HepG2 (cell line): ENCODE results near the gene UBE2G2. TPM values are rescaled to one million over a fixed set of nuclear protein-coding genes. Genes with fewer than 3 reads are reported as not detected.

Experiments
- ATAC-seq: fragments of 200-7000 bp; cut with Tn5 transposase; 3 replicates; pipeline ENCODE4 v1.9.1; 2020; ENCODE audit warnings: mild to moderate bottlenecking, moderate library complexity
- Bru-seq: library from RNA; stranded (reverse); fragments of 400-500 nt; gene quantifications from one replicate; lab custom pipeline; 2021; lab: Mats Ljungman, UMichigan
- BruChase-seq, 2 experiments: library from RNA; stranded (reverse); fragments of 400-500 nt; gene quantifications; one replicate each; lab custom pipeline; 2021; lab: Mats Ljungman, UMichigan
- BruUV-seq: library from RNA; stranded (reverse); fragments of 400-500 nt; replicated peaks from 2 replicates; lab custom pipeline; 2021; lab: Mats Ljungman, UMichigan
- CTCF ChIA-PET: fragments of 300-600 bp; formaldehyde crosslinking; extraction: SDS; loops from one replicate; lab custom pipeline; 2021; ENCODE audit warnings: low total read pairs, inconsistent platforms, low intra/inter-chr PET ratio; lab: Yijun Ruan, JAX
- POLR2A ChIA-PET: fragments of 350-600 bp; sonication (Branson Sonifier 250); formaldehyde crosslinking; loops from one replicate; lab custom pipeline; 2020; ENCODE audit warnings: antibody characterized with exemption, inconsistent platforms; lab: Yijun Ruan, JAX
- DNase-seq: peaks from one replicate; pipeline ENCODE4 v3.0.0-alpha.2; 2015; ENCODE audit warnings: low spot score
- FAIRE-seq: peaks from 3 replicates; lab custom pipeline; 2011; peaks lifted over from hg19 to GRCh38; lab: Jason Lieb, UNC
- H2AFZ ChIP-seq: one replicate; pipeline ENCODE4 v1.6.1; 2011; ENCODE audit warnings: low read length, inconsistent platforms
- H3K27ac ChIP-seq: fragments of 300-600 bp; 3 replicates; pipeline ENCODE4 v1.8.0; 2011; ENCODE audit warnings: mixed run types, mild to moderate bottlenecking, mixed read lengths, low read length, inconsistent platforms; ENCODE audit not compliant: insufficient read depth; ENCODE audit errors: extremely low read length
- H3K27me3 ChIP-seq, 2 experiments: fragments of 200-600 bp in 1 of 2; 2 replicates in 1 of 2; 3 replicates in 1 of 2; pipeline versions ENCODE4 v1.6.0 to v1.8.0; 2011; ENCODE audit warnings: low read length in 2 of 2, mild to moderate bottlenecking in 2 of 2, moderate library complexity in 2 of 2, inconsistent platforms in 1 of 2; ENCODE audit not compliant: insufficient read depth in 2 of 2, control insufficient read depth in 1 of 2
- H3K36me3 ChIP-seq, 2 experiments: fragments of 200-600 bp in 1 of 2; replicated peaks in 1 of 2; 2 replicates in 1 of 2; 3 replicates in 1 of 2; pipeline versions ENCODE4 v1.5.1 to v1.8.0; 2011; ENCODE audit warnings: low read length in 2 of 2, inconsistent platforms in 1 of 2; ENCODE audit not compliant: insufficient read depth in 2 of 2, control insufficient read depth in 1 of 2
- H3K4me1 ChIP-seq: 2 replicates; pipeline ENCODE4 v1.5.1; 2012; ENCODE audit warnings: low read length, inconsistent platforms; ENCODE audit not compliant: insufficient read depth
- H3K4me2 ChIP-seq: 2 replicates; pipeline ENCODE4 v1.6.0; 2011; ENCODE audit warnings: low read depth, low read length, inconsistent platforms
- H3K4me3 ChIP-seq, 3 experiments: fragments of 200-600 bp in 1 of 3; sonication (generic), shearing (Covaris generic) in 1 of 3; replicated peaks in 1 of 3; 2 replicates each; pipeline ENCODE4 v1.5.1; 2011 to 2016; ENCODE audit warnings: low read length in 3 of 3, inconsistent platforms in 2 of 3, low read depth in 2 of 3, mild to moderate bottlenecking in 2 of 3, control low read depth in 1 of 3, mixed read lengths in 1 of 3; ENCODE audit not compliant: insufficient read depth in 1 of 3
- H3K79me2 ChIP-seq: one replicate; pipeline ENCODE4 v1.6.1; 2011; ENCODE audit warnings: low read length, inconsistent platforms; ENCODE audit not compliant: insufficient read depth
- H3K9ac ChIP-seq: 2 replicates; pipeline ENCODE4 v1.6.0; 2011; ENCODE audit warnings: mild to moderate bottlenecking, low read depth, low read length, inconsistent platforms; ENCODE audit not compliant: insufficient read depth
- H3K9me3 ChIP-seq: 2 replicates; pipeline ENCODE4 v1.5.1; 2012; ENCODE audit warnings: mild to moderate bottlenecking, low read length
- H4K20me1 ChIP-seq: 2 replicates; pipeline ENCODE4 v1.6.0; 2011; ENCODE audit warnings: inconsistent platforms, mild to moderate bottlenecking, low read length, moderate library complexity; ENCODE audit not compliant: insufficient read depth
- DRAP1 ChIP-seq: IDR thresholded peaks from 2 replicates; pipeline ENCODE4 v1.6.1; 2016; ENCODE audit warnings: missing genetic modification reagents, missing compliant biosample characterization
- NCOA2 ChIP-seq: sonication (generic); formaldehyde crosslinking; IDR thresholded peaks from 2 replicates; pipeline ENCODE4 v1.8.0; 2022; ENCODE audit warnings: inconsistent platforms
- SOX5 ChIP-seq: IDR thresholded peaks from 2 replicates; pipeline ENCODE4 v1.6.1; 2016; ENCODE audit warnings: borderline replicate concordance
- ZBTB49 ChIP-seq: sonication (generic); formaldehyde crosslinking; IDR thresholded peaks from 2 replicates; pipeline ENCODE4 v1.4.0; 2020; ENCODE audit warnings: missing genetic modification reagents, borderline replicate concordance
- ZEB1 ChIP-seq: IDR thresholded peaks from 2 replicates; pipeline ENCODE4 v1.6.1; 2012; ENCODE audit warnings: mild to moderate bottlenecking, low read depth, inconsistent platforms; ENCODE audit not compliant: insufficient replicate concordance
- ZFP91 ChIP-seq: sonication (generic); formaldehyde crosslinking; IDR thresholded peaks from 2 replicates; pipeline ENCODE4 v1.9.0; 2022; ENCODE audit warnings: missing genetic modification reagents, mild to moderate bottlenecking, borderline replicate concordance
- ZNF101 ChIP-seq: sonication (generic); formaldehyde crosslinking; IDR thresholded peaks from 2 replicates; pipeline ENCODE4 v1.4.0; 2020; ENCODE audit warnings: mild to moderate bottlenecking, low read depth, missing genetic modification reagents, borderline replicate concordance
- ZNF143 ChIP-seq: sonication (generic); formaldehyde crosslinking; IDR thresholded peaks from 2 replicates; pipeline ENCODE4 v1.4.0; 2020; ENCODE audit warnings: missing genetic modification reagents
- ZNF230 ChIP-seq: sonication (generic); formaldehyde crosslinking; IDR thresholded peaks from 2 replicates; pipeline ENCODE4 v1.4.0; 2020; ENCODE audit warnings: mild to moderate bottlenecking, missing genetic modification reagents
- ZNF564 ChIP-seq: sonication (generic); formaldehyde crosslinking; IDR thresholded peaks from 2 replicates; pipeline ENCODE4 v1.8.1; 2023; ENCODE audit warnings: mild to moderate bottlenecking, missing genetic modification reagents
- ZNF790 ChIP-seq: sonication (generic); formaldehyde crosslinking; IDR thresholded peaks from 2 replicates; pipeline ENCODE4 v1.8.0; 2022; ENCODE audit warnings: missing genetic modification reagents, mild to moderate bottlenecking, borderline replicate concordance
- WGBS: methylation state at CpG from one replicate; pipeline ENCODE4 v1.1.6; 2017; ENCODE audit warnings: low lambda C conversion rate; 5-methylcytosine and 5-hydroxymethylcytosine counted together
- in situ Hi-C: cut with HindIII; loops from 2 replicates; pipeline ENCODE4 v1.10.0; 2017; ENCODE audit warnings: low pct_unique_long_range_greater_than_20kb; ENCODE audit not compliant: extremely low pct_ligation_motif_present
- intact Hi-C: fragments of 100-400 bp; cut with micrococcal nuclease; formaldehyde crosslinking; loops from one replicate; pipeline ENCODE4 v1.10.0; 2022; ENCODE audit not compliant: unreplicated experiment
- long read RNA-seq, 2 experiments: library from RNA in 1 of 2; library from polyadenylated mRNA in 1 of 2; stranded (forward) in 1 of 2; unstranded in 1 of 2; transcript quantifications; one replicate each; pipeline ENCODE4 v2.0.0, GENCODE V29; 2019 to 2022
- polyA minus RNA-seq, 3 experiments: library from RNA; depleted of rRNA, polyadenylated mRNA; stranded (reverse); fragments of >200 nt; gene quantifications; 2 replicates each; pipeline ENCODE4 v1.2.3, GENCODE V29; 2011; ENCODE audit warnings: low replicate concordance in 1 of 3
- polyA plus RNA-seq, 8 experiments: library from polyadenylated mRNA; depleted of rRNA in 3 of 8; stranded (reverse) in 7 of 8; unstranded in 1 of 8; fragments of >200 nt; fragmentation: Illumina TruSeq in 4 of 8; extraction: Trizol in 4 of 8; gene quantifications; 2 replicates each; pipeline versions ENCODE4 v1.2.1 to v1.2.3, GENCODE V29; 2011 to 2016; ENCODE audit warnings: low read depth in 4 of 8, missing spikeins in 1 of 8, mixed read lengths in 1 of 8; ENCODE audit not compliant: insufficient read depth in 1 of 8
- total RNA-seq, 5 experiments: library from RNA; depleted of rRNA; stranded (reverse); fragments of >200 nt; fragmentation: Illumina TruSeq; extraction: Trizol; gene quantifications; 2 replicates each; pipeline ENCODE4 v1.2.3, GENCODE V29; 2016; ENCODE audit warnings: low read depth in 1 of 5

Gene UBE2G2
- total RNA-seq (2016; rRNA removed; fragmentation: Illumina TruSeq; extraction: Trizol) = 55.4 and 62.0 TPM in 2 replicates
- total RNA-seq (2016; cell fraction: cytosol; rRNA removed; fragmentation: Illumina TruSeq; extraction: Trizol; ENCODE audit: low read depth) = 6.2 and 7.8 TPM in 2 replicates
- 55.6 and 59.2 TPM in 2 replicates for total RNA-seq (2016; cell fraction: insoluble cytoplasmic fraction; rRNA removed; fragmentation: Illumina TruSeq; extraction: Trizol)
- total RNA-seq (2016; cell fraction: membrane; rRNA removed; fragmentation: Illumina TruSeq; extraction: Trizol) = 24.1 and 25.4 TPM in 2 replicates
- 58.4 and 64.5 TPM in 2 replicates for total RNA-seq (2016; cell fraction: nucleus; rRNA removed; fragmentation: Illumina TruSeq; extraction: Trizol)
- 92.0 and 106 TPM in 2 replicates for polyA plus RNA-seq (2011; rRNA removed)
- 65.4 and 70.1 TPM in 2 replicates for polyA plus RNA-seq (2011; cell fraction: cytosol; rRNA removed)
- 159 and 211 TPM in 2 replicates for polyA plus RNA-seq (2011; cell fraction: nucleus; rRNA removed)
- polyA plus RNA-seq (2012) = 63.5 and 84.4 TPM in 2 replicates
- 6.2 and 8.1 TPM in 2 replicates for polyA plus RNA-seq (2016; cell fraction: cytosol; fragmentation: Illumina TruSeq; extraction: Trizol; ENCODE audit: low read depth)
- 70.2 and 76.6 TPM in 2 replicates for polyA plus RNA-seq (2016; cell fraction: insoluble cytoplasmic fraction; fragmentation: Illumina TruSeq; extraction: Trizol; ENCODE audit: low read depth)
- 18.6 and 20.2 TPM in 2 replicates for polyA plus RNA-seq (2016; cell fraction: membrane; fragmentation: Illumina TruSeq; extraction: Trizol; ENCODE audit: low read depth)
- polyA plus RNA-seq (2016; cell fraction: nucleus; fragmentation: Illumina TruSeq; extraction: Trizol; ENCODE audit: insufficient read depth, low read depth) = 135 and 144 TPM in 2 replicates
- 53.7 and 134 TPM in 2 replicates for polyA minus RNA-seq (2011; rRNA and poly(A)+ RNA removed; ENCODE audit: low replicate concordance)
- polyA minus RNA-seq (2011; cell fraction: cytosol; rRNA and poly(A)+ RNA removed) = 25.8 and 27.2 TPM in 2 replicates
- 110 and 138 TPM in 2 replicates for polyA minus RNA-seq (2011; cell fraction: nucleus; rRNA and poly(A)+ RNA removed)
- Bru-seq, nascent RNA = percentile 90 among the genes with signal in this experiment
- BruChase-seq, experiment 1, labeled RNA remaining after a 6-hour chase = percentile 95 among the genes with signal in this experiment
- percentile 94 among the genes with signal in this experiment for BruChase-seq, experiment 2, labeled RNA remaining after a 2-hour chase
- long read RNA-seq, experiment 1, transcript UBE2G2-202 (6 exons, 3,566 nt) = major isoform, 34 of 49 reads
- long read RNA-seq, experiment 1, partial matches to known transcripts = 1 of 49 reads
- long read RNA-seq, experiment 1, other reads (novel, unspliced or antisense) = 8 of 49 reads
- long read RNA-seq, experiment 2, transcript UBE2G2-202 (6 exons, 3,566 nt) = major isoform, 20 of 64 reads
- long read RNA-seq, experiment 2, partial matches to known transcripts = 0 of 64 reads
- long read RNA-seq, experiment 2, other reads (novel, unspliced or antisense) = 42 of 64 reads

- ATAC-seq (peak; percentile 89), FAIRE-seq (no peak), DNase-seq (peak; percentile 59)
- peaks cover 3 to 28% of the 10 kb centered on the region in 2 experiments; a peak in 4 of 5 replicates for H3K36me3 ChIP-seq
- BruUV-seq = TSS peak; percentile 69
- ChIA-PET CTCF (interaction anchor here (1.7 kb wide), 1 partner anchor 44 kb away, joined by 4 read pairs; no protein-coding TSS in a partner anchor), POLR2A (interaction anchor here (0.6 to 5.6 kb wide), 23 partner anchors 8 to 344 kb away, joined by 3 to 31 read pairs (median 4); partner anchors contain the start of genes PTTG1IP and SUMO3)
- peak within 1 kb of the TSS; percentile 79 to 86 (median 80) for H3K4me3 ChIP-seq
- no peaks in the 10 kb centered on the region for H3K9me3 ChIP-seq
- H4K20me1 ChIP-seq = peaks cover 14% of the 10 kb centered on the region
- peak within 1 kb of the TSS; percentile 99 for H3K4me2 ChIP-seq
- peak within 1 kb of the TSS; percentile 88 for H3K27ac ChIP-seq
- in situ Hi-C loops = loop anchor here (5.0 kb wide), 2 partner anchors 46 to 111 kb away; no protein-coding TSS in a partner anchor
- H3K9ac ChIP-seq = peak within 1 kb of the TSS; percentile 85
- H2AFZ ChIP-seq = no peak within 1 kb of the TSS
- intact Hi-C loops = loop anchor here (1.0 to 5.0 kb wide), 4 partner anchors 16 to 111 kb away; partner anchors contain the start of gene PTTG1IP
- peaks cover 49% of the 10 kb centered on the region for H3K79me2 ChIP-seq
- 2% methylated on average over 30 of the region's 97 CpGs for WGBS
- peaks cover 53% of the 10 kb centered on the region for H3K4me1 ChIP-seq
- H3K27me3 ChIP-seq = no peaks in the 10 kb centered on the region; a peak in 1 of 5 replicates
- TF ChIP-seq ZFP91 (peak; percentile 82), ZBTB49 (CRISPR knock-in tag) (0 out of 2 replicates have a peak, but pooled peaks have one; percentile 36), ZNF143 (no peak), NCOA2 (CRISPR knock-in tag) (no peak), ZNF230 (CRISPR knock-in tag) (no peak), ZEB1 (no peak), ZNF564 (CRISPR knock-in tag) (peak; percentile 67), SOX5 (no peak), ZNF790 (no peak; the same call in 1 of the 2 replicates), DRAP1 (0 out of 2 replicates have a peak, but pooled peaks have one; percentile 21), ZNF101 (CRISPR knock-in tag) (no peak)
Observed at GRCh38 chr21:44801468-44802395, at the start of gene UBE2G2. TSS of gene UBE2G2 (minus strand) at chr21:44801820. CDS start at chr21:44801748, 72 bp downstream.
